Activated CD4-positive, alpha-beta memory T cell treated with anti-CD3 and anti-CD28 coated beads, Interleukin-2, amount 10 ng/mL, durations not matched to agents 7 days and 5 days (primary cell): ENCODE data around the gene AMZ1. TPM values are rescaled to one million over a fixed set of nuclear protein-coding genes. Genes with fewer than 3 reads are reported as not detected.

Experiments used
- CTCF ChIA-PET: fragments of 350-600 bp; sonication (Branson Sonifier 250); formaldehyde crosslinking; loops from one replicate; lab custom pipeline; 2021; ENCODE audit warnings: antibody characterized with exemption, inconsistent platforms; lab: Charles Lee
- POLR2A ChIA-PET: fragments of 350-600 bp; sonication (Branson Sonifier 250); formaldehyde crosslinking; loops from one replicate; lab custom pipeline; 2021; ENCODE audit warnings: antibody characterized with exemption; lab: Charles Lee
- DNase-seq: peaks from one replicate; pipeline ENCODE4 v3.0.0-alpha.2; 2020
- H3K27ac Mint-ChIP-seq: one replicate; pipeline ENCODE4 v1.8.0; 2021; ENCODE audit warnings: mild to moderate bottlenecking, mixed read lengths
- H3K27me3 Mint-ChIP-seq: one replicate; pipeline ENCODE4 v1.8.0; 2021; ENCODE audit warnings: mixed read lengths
- H3K36me3 Mint-ChIP-seq: one replicate; pipeline ENCODE4 v1.8.0; 2021; ENCODE audit warnings: low read depth, mixed read lengths
- H3K4me1 Mint-ChIP-seq: one replicate; pipeline ENCODE4 v1.8.0; 2021; ENCODE audit warnings: mixed read lengths
- H3K4me3 Mint-ChIP-seq: one replicate; pipeline ENCODE4 v1.8.0; 2021; ENCODE audit warnings: mild to moderate bottlenecking, mixed read lengths
- H3K9me3 Mint-ChIP-seq: one replicate; pipeline ENCODE4 v1.8.0; 2021; ENCODE audit warnings: mixed read lengths
- total RNA-seq, 2 experiments: library from RNA; stranded (reverse); gene quantifications; one replicate each; pipeline ENCODE4 v1.2.3, GENCODE V29; 2021

Gene AMZ1
- total RNA-seq, 2 experiments from 2014 or later = 0.78 to 0.88 TPM

- H3K27me3 Mint-ChIP-seq = no peaks in the 10 kb centered on the region
- H3K36me3 Mint-ChIP-seq = peaks cover 13% of the 10 kb centered on the region
- H3K27ac Mint-ChIP-seq = no peak overlapping the region
- ChIA-PET POLR2A (interaction anchor here (1.2 kb wide), 1 partner anchor 50 kb away, joined by 4 read pairs; no protein-coding TSS in a partner anchor), CTCF (interaction anchor here (0.6 to 2.0 kb wide), 5 partner anchors 9 to 343 kb away, joined by 3 to 10 read pairs (median 3); no protein-coding TSS in a partner anchor)
- H3K4me1 Mint-ChIP-seq = peaks cover 41% of the 10 kb centered on the region
- H3K4me3 Mint-ChIP-seq = no peak overlapping the region
- no peak for DNase-seq
- no peaks in the 10 kb centered on the region for H3K9me3 Mint-ChIP-seq
Observed at GRCh38 chr7:2760098-2760889, 72.3 kb downstream of the AMZ1 start.

- peaks cover 42% of the 10 kb centered on the region for H3K4me1 Mint-ChIP-seq
- H3K9me3 Mint-ChIP-seq = no peaks in the 10 kb centered on the region
- POLR2A ChIA-PET = interaction anchor here (1.2 kb wide), 1 partner anchor 51 kb away, joined by 4 read pairs; no protein-coding TSS in a partner anchor
- H3K4me3 Mint-ChIP-seq = no peak overlapping the region
- H3K27ac Mint-ChIP-seq = no peak overlapping the region
- no peak for DNase-seq
- no peaks in the 10 kb centered on the region for H3K27me3 Mint-ChIP-seq
- peaks cover 6% of the 10 kb centered on the region for H3K36me3 Mint-ChIP-seq
- CTCF ChIA-PET = interaction anchor here (0.6 to 2.0 kb wide), 5 partner anchors 10 to 534 kb away, joined by 3 to 10 read pairs (median 3); no protein-coding TSS in a partner anchor
Observed at GRCh38 chr7:2761131-2761624, 73.2 kb downstream of the AMZ1 start.

- no peak overlapping the region for H3K4me3 Mint-ChIP-seq
- no peaks in the 10 kb centered on the region for H3K36me3 Mint-ChIP-seq
- no peaks in the 10 kb centered on the region for H3K27me3 Mint-ChIP-seq
- H3K27ac Mint-ChIP-seq = no peak overlapping the region
- peaks cover 38% of the 10 kb centered on the region for H3K4me1 Mint-ChIP-seq
- no peak for DNase-seq
- ChIA-PET POLR2A (no interaction called here), CTCF (interaction anchor here (0.5 to 2.0 kb wide), 2 partner anchors 52 to 339 kb away, joined by 3 to 10 read pairs; no protein-coding TSS in a partner anchor)
- no peaks in the 10 kb centered on the region for H3K9me3 Mint-ChIP-seq
Observed at GRCh38 chr7:2761801-2762497, 73.9 kb downstream of the AMZ1 start.

GRCh38 chr7:2763597-2763996, 75.6 kb downstream of the AMZ1 start:
- ChIA-PET CTCF (interaction anchor here (1.1 kb wide), 1 partner anchor 52 kb away, joined by 3 read pairs; no protein-coding TSS in a partner anchor), POLR2A (interaction anchor here (0.8 kb wide), 1 partner anchor 345 kb away, joined by 3 read pairs; no protein-coding TSS in a partner anchor)
- no peak overlapping the region for H3K4me3 Mint-ChIP-seq
- no peaks in the 10 kb centered on the region for H3K9me3 Mint-ChIP-seq
- DNase-seq = no peak
- H3K36me3 Mint-ChIP-seq = no peaks in the 10 kb centered on the region
- H3K27ac Mint-ChIP-seq = no peak overlapping the region
- no peaks in the 10 kb centered on the region for H3K27me3 Mint-ChIP-seq
- peaks cover 23% of the 10 kb centered on the region for H3K4me1 Mint-ChIP-seq

GRCh38 chr7:2764621-2765020, 76.6 kb downstream of the AMZ1 start:
- ChIA-PET CTCF (no interaction called here), POLR2A (no interaction called here)
- Mint-ChIP-seq H3K27me3 (no peaks in the 10 kb centered on the region), H3K4me1 (peaks cover 15% of the 10 kb centered on the region), H3K9me3 (no peaks in the 10 kb centered on the region), H3K4me3 (no peak overlapping the region), H3K27ac (no peak overlapping the region), H3K36me3 (no peaks in the 10 kb centered on the region)
- no peak for DNase-seq

Other genes with a start within 250 kb of the AMZ1 start
- not detected for gene GRIFIN, start 211.8 kb upstream of the AMZ1 start, total RNA-seq
- 100 to 1,000 TPM; 105 to 109 TPM for gene LFNG, start 168.4 kb upstream of the AMZ1 start, total RNA-seq
- gene BRAT1, start 132.7 kb upstream of the AMZ1 start, total RNA-seq = 10 to 100 TPM; 31.1 to 32.9 TPM
- gene IQCE, start 129.2 kb upstream of the AMZ1 start, total RNA-seq = 10 to 100 TPM; 12.7 to 14.0 TPM
- gene TTYH3, start 56.2 kb upstream of the AMZ1 start, total RNA-seq = 10 to 100 TPM in 1 of 2 experiments, 1 to 10 TPM in 1; 9.7 to 10.2 TPM
- gene GNA12, start 156.1 kb downstream of the AMZ1 start, total RNA-seq = 10 to 100 TPM; 16.3 to 17.4 TPM